Measurements from ENCODE around the gene RBPJL. TPM values are rescaled to one million over a fixed set of nuclear protein-coding genes. Genes with fewer than 3 reads are reported as not detected.

RBPJL gene
- total and polyA plus RNA-seq, 2 of the 13 experiments (the other 11 are each of a cell fraction or from before 2014, with no cell fraction given), result not detected

DNA sequence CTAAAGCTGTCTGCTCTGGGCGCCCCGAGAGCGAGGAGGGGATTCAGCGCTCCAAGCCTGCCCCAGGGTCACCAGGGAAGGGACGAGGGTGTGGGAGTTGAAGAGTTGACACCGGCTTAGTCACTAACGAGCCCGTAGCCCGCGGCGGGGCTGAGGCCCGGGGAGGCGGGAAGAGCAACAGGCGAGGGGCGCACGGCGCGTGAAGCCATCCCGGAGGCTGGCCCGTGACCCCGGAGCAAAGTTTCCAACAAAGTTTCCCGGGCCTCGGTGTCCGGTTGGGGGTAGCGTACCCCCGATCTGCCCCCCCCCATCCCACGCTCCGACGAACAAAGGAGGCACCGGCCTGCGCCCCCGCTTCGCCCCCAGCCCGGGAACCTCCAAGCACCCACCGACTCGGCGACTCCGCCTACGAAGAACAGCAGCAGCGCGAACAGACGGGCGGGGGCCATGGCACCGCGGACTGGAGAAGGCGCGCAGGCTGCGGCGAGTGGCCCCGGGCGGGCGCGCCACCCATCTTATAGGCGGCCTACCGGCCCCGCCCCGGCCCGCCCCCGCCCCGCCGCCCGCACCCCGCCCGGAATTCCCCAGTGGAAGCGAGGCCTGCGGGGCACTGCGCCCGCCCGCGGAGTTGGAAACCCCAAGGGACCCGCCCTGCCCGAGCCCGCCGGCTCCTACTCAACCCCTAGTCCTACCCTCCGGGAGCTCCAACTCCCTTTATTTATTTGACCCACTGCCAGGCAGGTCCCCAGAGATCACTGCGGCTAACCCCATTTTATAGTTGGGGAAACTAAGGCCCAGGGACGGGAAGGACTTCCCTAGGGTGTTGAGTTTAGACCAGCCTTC lies 41.5 kb downstream of the RBPJL start, which contains the start of gene SDC4 (continued):
- peak; percentile 52; the same call in 1 of the 2 replicates for TF ChIP-seq MED13 (CRISPR knock-in tag; IDR thresholded peaks at IDR 0.05)
- no peak for TF ChIP-seq ZNF253 (CRISPR knock-in tag; IDR thresholded peaks at IDR 0.05; ENCODE audit: borderline replicate concordance)
- no peak for TF ChIP-seq NFE2L1 (CRISPR knock-in tag; IDR thresholded peaks at IDR 0.05; ENCODE audit: borderline replicate concordance)
- 0 out of 2 replicates have a peak, but pooled peaks have one; percentile 38 for TF ChIP-seq ZNF234 (CRISPR knock-in tag; conservative IDR thresholded peaks at IDR 0.05)
- TF ChIP-seq ZNF407 (CRISPR knock-in tag; IDR thresholded peaks at IDR 0.05; ENCODE audit: not compliant biosample characterization), result peak; percentile 66
- TF ChIP-seq KDM5B (CRISPR knock-in tag; IDR thresholded peaks at IDR 0.05; ENCODE audit: borderline replicate concordance), result peak; percentile 96
- TF ChIP-seq ZNF138 (CRISPR knock-in tag; IDR thresholded peaks at IDR 0.05; ENCODE audit: low read depth), result peak; percentile 67; the same call in 1 of the 2 replicates
- TF ChIP-seq ATF7 (IDR thresholded peaks at IDR 0.05), result no peak
- peak; percentile 64; the same call in 1 of the 2 replicates for TF ChIP-seq ATF7 (CRISPR knock-in tag; IDR thresholded peaks at IDR 0.05)
- peak; percentile 65 for TF ChIP-seq ZNF331 (CRISPR knock-in tag; IDR thresholded peaks at IDR 0.05)
- TF ChIP-seq EP300 (IDR thresholded peaks at IDR 0.05; ENCODE audit: low read depth in 2 of 2, low read length in 2 of 2), result no peak
- no peak for TF ChIP-seq EP300 (CRISPR knock-in tag; IDR thresholded peaks at IDR 0.05; ENCODE audit: borderline replicate concordance)
- TF ChIP-seq RFX1 (IDR thresholded peaks at IDR 0.05), result no peak

Data from HepG2 (cell line).